ENCODE data around the gene SPATA46.

SPATA46 gene

GRCh38 chr1:162374406-162374805 lies 2.2 kb downstream of the SPATA46 start:
- DNase-seq (ENCODE audit: insufficient read length, low spot score) (no peak), FAIRE-seq (no peak)
- no peak for TF ChIP-seq POLR2A (IDR thresholded peaks at IDR 0.05; ENCODE audit: low read depth, low read length)

- FAIRE-seq (peak; percentile 57), DNase-seq (ENCODE audit: insufficient read length, low spot score) (peak; percentile 92)
- TF ChIP-seq POLR2A (IDR thresholded peaks at IDR 0.05; ENCODE audit: low read depth, low read length), result no peak
These were observed 3.0 kb downstream of the SPATA46 start for GRCh38 chr1:162373541-162374260.

GRCh38 chr1:162373072-162373427 lies 3.6 kb downstream of the SPATA46 start:
- DNase-seq (ENCODE audit: insufficient read length, low spot score) (no peak), FAIRE-seq (no peak)
- no peak for TF ChIP-seq POLR2A (IDR thresholded peaks at IDR 0.05; ENCODE audit: low read depth, low read length)

GRCh38 chr1:162372159-162373071 lies 4.2 kb downstream of the SPATA46 start:
- no peak for FAIRE-seq
- no peak for TF ChIP-seq POLR2A (IDR thresholded peaks at IDR 0.05; ENCODE audit: low read depth, low read length)
- DNase-seq (ENCODE audit: insufficient read length, low spot score), result no peak

GRCh38 chr1:162371611-162372010 lies 5.0 kb downstream of the SPATA46 start:
- peak; percentile 65 for DNase-seq (ENCODE audit: insufficient read length, low spot score)
- no peak for TF ChIP-seq POLR2A (IDR thresholded peaks at IDR 0.05; ENCODE audit: low read depth, low read length)
- no peak for FAIRE-seq

- FAIRE-seq (no peak), DNase-seq (ENCODE audit: insufficient read length, low spot score) (no peak)
- TF ChIP-seq POLR2A (IDR thresholded peaks at IDR 0.05; ENCODE audit: low read depth, low read length), result no peak
These were observed 5.9 kb downstream of the SPATA46 start for GRCh38 chr1:162370721-162371120.

GRCh38 chr1:162370161-162370560 lies 6.5 kb downstream of the SPATA46 start:
- FAIRE-seq (no peak), DNase-seq (ENCODE audit: insufficient read length, low spot score) (no peak)
- TF ChIP-seq POLR2A (IDR thresholded peaks at IDR 0.05; ENCODE audit: low read depth, low read length), result no peak

- no peak for DNase-seq (ENCODE audit: insufficient read length, low spot score)
- TF ChIP-seq POLR2A (IDR thresholded peaks at IDR 0.05; ENCODE audit: low read depth, low read length), result no peak
- FAIRE-seq, result no peak
These were observed 7.1 kb downstream of the SPATA46 start for GRCh38 chr1:162369571-162369970.

- no peak for DNase-seq (ENCODE audit: insufficient read length, low spot score)
- no peak for TF ChIP-seq POLR2A (IDR thresholded peaks at IDR 0.05; ENCODE audit: low read depth, low read length)
- FAIRE-seq, result no peak
These were observed 8.2 kb downstream of the SPATA46 start for GRCh38 chr1:162368451-162368850.

- FAIRE-seq (no peak), DNase-seq (ENCODE audit: insufficient read length, low spot score) (no peak)
- TF ChIP-seq POLR2A (IDR thresholded peaks at IDR 0.05; ENCODE audit: low read depth, low read length), result no peak
These were observed 8.9 kb downstream of the SPATA46 start for GRCh38 chr1:162367772-162368171.

- DNase-seq (ENCODE audit: insufficient read length, low spot score) (no peak), FAIRE-seq (no peak)
- TF ChIP-seq POLR2A (IDR thresholded peaks at IDR 0.05; ENCODE audit: low read depth, low read length), result no peak
These were observed 9.6 kb downstream of the SPATA46 start for GRCh38 chr1:162367073-162367472.

- DNase-seq (ENCODE audit: insufficient read length, low spot score) (no peak), FAIRE-seq (no peak)
- TF ChIP-seq POLR2A (IDR thresholded peaks at IDR 0.05; ENCODE audit: low read depth, low read length), result no peak
These were observed 10.0 kb downstream of the SPATA46 start for GRCh38 chr1:162366671-162367070.

GRCh38 chr1:162366149-162366548 lies 10.5 kb downstream of the SPATA46 start:
- TF ChIP-seq POLR2A (IDR thresholded peaks at IDR 0.05; ENCODE audit: low read depth, low read length), result no peak
- no peak for FAIRE-seq
- DNase-seq (ENCODE audit: insufficient read length, low spot score), result no peak

- DNase-seq (ENCODE audit: insufficient read length, low spot score) (no peak), FAIRE-seq (no peak)
- no peak for TF ChIP-seq POLR2A (IDR thresholded peaks at IDR 0.05; ENCODE audit: low read depth, low read length)
These were observed 11.2 kb downstream of the SPATA46 start for GRCh38 chr1:162365284-162366020.

All from H54 (cell line).